ENCODE measurements around the gene FGFRL1.

FGFRL1 gene

GRCh38 chr4:985123-985830 lies 26.1 kb upstream of the FGFRL1 start:
- Histone ChIP-seq H3K36me3 (ENCODE audit: control insufficient read depth, insufficient read depth, low read length) (no peaks in the 10 kb centered on the region), H3K9ac (no peak overlapping the region), H3K27me3 (ENCODE audit: control insufficient read depth, insufficient read depth, low read length) (no peaks in the 10 kb centered on the region), H3K27ac (no peak overlapping the region), H3K9me3 (ENCODE audit: control insufficient read depth, low read length) (no peaks in the 10 kb centered on the region), H3K4me2 (ENCODE audit: low read length) (peak overlapping the region; percentile 52), H3K79me2 (no peaks in the 10 kb centered on the region), H3K4me1 (no peaks in the 10 kb centered on the region), H2AFZ (peak overlapping the region; percentile 42), H3K4me3 (ENCODE audit: low read depth, low read length) (peak overlapping the region; percentile 42)
- no peak for TF ChIP-seq CTCF (IDR thresholded peaks at IDR 0.05)

DNA sequence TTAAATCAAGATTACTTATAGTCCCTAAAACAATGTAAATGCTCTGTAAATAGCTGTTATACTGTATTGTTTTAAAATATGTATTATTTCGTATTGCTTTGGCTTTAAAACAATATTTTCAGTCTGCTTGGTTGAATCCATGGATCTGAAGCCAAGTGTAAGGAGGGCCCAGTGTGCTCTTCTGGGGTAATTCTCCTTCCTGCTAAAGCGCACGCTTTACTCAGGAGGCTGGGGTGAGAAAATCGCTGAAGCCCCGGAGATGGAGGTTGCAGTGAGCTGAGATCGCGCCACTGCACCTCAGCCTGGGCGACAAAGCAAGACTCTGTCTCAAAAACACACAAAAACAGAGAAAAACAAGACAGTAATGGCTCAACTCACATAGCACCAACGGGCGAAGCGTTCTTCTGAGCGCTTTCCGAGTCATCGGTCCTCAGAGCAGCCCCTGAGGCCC lies 25.0 kb upstream of the FGFRL1 start:
- no peak for TF ChIP-seq CTCF (IDR thresholded peaks at IDR 0.05)
- H2AFZ ChIP-seq: peak overlapping the region; percentile 83
- no peak overlapping the region for H3K9ac ChIP-seq
- H3K79me2 ChIP-seq: no peaks in the 10 kb centered on the region
- peak overlapping the region; percentile 92 for H3K4me2 ChIP-seq (ENCODE audit: low read length)
- no peaks in the 10 kb centered on the region for H3K27me3 ChIP-seq (ENCODE audit: control insufficient read depth, insufficient read depth, low read length)
- peak overlapping the region; percentile 19 for H3K27ac ChIP-seq
- H3K4me3 ChIP-seq (ENCODE audit: low read depth, low read length): peak overlapping the region; percentile 64
- no peaks in the 10 kb centered on the region for H3K36me3 ChIP-seq (ENCODE audit: control insufficient read depth, insufficient read depth, low read length)
- H3K9me3 ChIP-seq (ENCODE audit: control insufficient read depth, low read length): no peaks in the 10 kb centered on the region
- no peaks in the 10 kb centered on the region for H3K4me1 ChIP-seq

- TF ChIP-seq CTCF (IDR thresholded peaks at IDR 0.05): peak; percentile 39
- Histone ChIP-seq H3K27ac (peak within 1 kb of the TSS; percentile 19), H3K4me1 (no peaks in the 10 kb centered on the region)
Observed at GRCh38 chr4:986879-987623, 24.4 kb upstream of the FGFRL1 start, which contains the start of gene IDUA. TSS of gene IDUA (plus strand) at chr4:987044. CDS start at chr4:987085, 41 bp downstream.

DNA sequence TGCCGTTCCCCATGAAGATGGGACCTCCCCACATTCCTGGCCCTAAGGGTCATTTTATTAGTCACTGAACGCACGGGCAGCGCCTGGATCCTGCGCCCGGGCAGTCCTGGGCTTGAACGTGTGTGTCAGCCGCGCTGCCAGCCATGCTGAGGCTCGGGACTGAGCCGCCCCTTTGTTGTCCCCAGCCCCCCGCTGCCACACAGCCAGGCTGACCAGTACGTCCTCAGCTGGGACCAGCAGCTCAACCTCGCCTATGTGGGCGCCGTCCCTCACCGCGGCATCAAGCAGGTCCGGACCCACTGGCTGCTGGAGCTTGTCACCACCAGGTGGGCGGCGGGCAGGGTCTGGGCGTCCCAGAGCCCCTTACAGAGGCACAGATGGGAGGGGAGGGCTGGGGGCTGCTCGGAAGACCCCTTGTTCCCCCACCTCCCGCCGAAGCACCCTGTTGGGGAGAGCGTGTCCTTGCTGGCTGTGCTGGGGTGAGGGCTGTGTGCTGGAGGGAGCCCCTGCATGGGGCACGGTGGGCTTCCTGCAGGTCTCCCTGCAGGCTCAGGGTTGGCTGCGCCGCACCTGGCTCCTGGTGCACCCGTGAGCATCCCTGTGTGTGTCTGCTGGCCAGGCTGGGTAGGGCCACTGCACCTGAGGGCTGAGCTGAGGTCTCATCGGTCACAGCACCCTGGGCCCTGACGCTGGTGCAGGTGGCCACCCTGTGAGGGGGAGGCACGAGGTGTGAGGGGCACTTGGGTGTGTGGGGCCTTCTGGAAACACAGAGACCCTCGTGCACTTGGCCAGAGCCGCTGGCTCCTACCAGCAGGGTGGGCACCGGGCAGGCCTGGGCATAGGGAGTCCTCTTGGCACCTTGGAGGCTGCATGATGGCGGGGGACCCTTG lies 23.6 kb upstream of the FGFRL1 start:
- Histone ChIP-seq H3K9me3 (ENCODE audit: control insufficient read depth, low read length) (no peaks in the 10 kb centered on the region), H3K27me3 (ENCODE audit: control insufficient read depth, insufficient read depth, low read length) (no peaks in the 10 kb centered on the region), H3K4me3 (ENCODE audit: low read depth, low read length) (peak overlapping the region; percentile 64), H3K4me2 (ENCODE audit: low read length) (peak overlapping the region; percentile 92), H2AFZ (peak overlapping the region; percentile 72), H3K9ac (no peak overlapping the region), H3K27ac (no peak overlapping the region), H3K36me3 (ENCODE audit: control insufficient read depth, insufficient read depth, low read length) (no peaks in the 10 kb centered on the region), H3K4me1 (peaks cover 4% of the 10 kb centered on the region), H3K79me2 (no peaks in the 10 kb centered on the region)
- no peak for TF ChIP-seq CTCF (IDR thresholded peaks at IDR 0.05)

More at GRCh38 chr4:986879-987623, 24.4 kb upstream of the FGFRL1 start, which contains the start of gene IDUA:
- Histone ChIP-seq H3K4me3 (ENCODE audit: low read depth, low read length) (peak within 1 kb of the TSS; percentile 64), H3K9me3 (ENCODE audit: control insufficient read depth, low read length) (no peaks in the 10 kb centered on the region), H3K36me3 (ENCODE audit: control insufficient read depth, insufficient read depth, low read length) (no peaks in the 10 kb centered on the region), H3K4me2 (ENCODE audit: low read length) (peak within 1 kb of the TSS; percentile 92), H3K79me2 (no peaks in the 10 kb centered on the region), H2AFZ (peak within 1 kb of the TSS; percentile 83), H3K9ac (no peak within 1 kb of the TSS), H3K27me3 (ENCODE audit: control insufficient read depth, insufficient read depth, low read length) (no peaks in the 10 kb centered on the region)

All from parathyroid adenoma (tissue), 2 donors.